Upper lobe of right lung (tissue), 1 donor: ENCODE data around the gene SYT13. TPM values are rescaled to one million over a fixed set of nuclear protein-coding genes. Genes with fewer than 3 reads are reported as not detected.

Experiments
- ATAC-seq: fragments of 200-7000 bp; cut with Tn5 transposase; one replicate; pipeline ENCODE4 v1.9.1; 2020; ENCODE audit warnings: mild to moderate bottlenecking, moderate library complexity
- DNase-seq: peaks from one replicate; pipeline ENCODE4 v3.0.0-alpha.2; 2020
- H3K27ac ChIP-seq: fragments of 200-600 bp; one replicate; pipeline ENCODE4 v1.8.0; 2022
- H3K27me3 ChIP-seq: fragments of 200-600 bp; one replicate; pipeline ENCODE4 v1.8.0; 2022; ENCODE audit warnings: mild to moderate bottlenecking
- H3K36me3 ChIP-seq: fragments of 200-600 bp; one replicate; pipeline ENCODE4 v1.8.0; 2022
- H3K4me1 ChIP-seq: fragments of 200-600 bp; one replicate; pipeline ENCODE4 v1.8.0; 2022
- H3K4me3 ChIP-seq: fragments of 200-600 bp; one replicate; pipeline ENCODE4 v1.8.0; 2022; ENCODE audit warnings: mild to moderate bottlenecking
- H3K9me3 ChIP-seq: fragments of 200-600 bp; one replicate; pipeline ENCODE4 v1.8.0; 2022
- intact Hi-C: fragments of 100-400 bp; cut with DNase I; formaldehyde crosslinking; loops from one replicate; pipeline ENCODE4 v1.11.0; 2022
- total RNA-seq: library from RNA; stranded (reverse); fragmentation: NEBNext Ultra II Directional; extraction: Animal tissue kit (Norgen Biotek cat#: 25700); gene quantifications from one replicate; pipeline ENCODE4 v1.2.1, GENCODE V29; 2021
- TF ChIP-seq, protein P1 (sequence below): fragments of 200-600 bp; IDR thresholded peaks from one replicate; pipeline ENCODE4 v1.8.0; 2022; ENCODE audit warnings: antibody characterized with exemption
- donor health status: DM: no; HTN: yes; CAD: no; lungs with severe emphysema.

The SYT13 gene
- total RNA-seq, 1 donor from 2014 or later = not detected

DNA sequence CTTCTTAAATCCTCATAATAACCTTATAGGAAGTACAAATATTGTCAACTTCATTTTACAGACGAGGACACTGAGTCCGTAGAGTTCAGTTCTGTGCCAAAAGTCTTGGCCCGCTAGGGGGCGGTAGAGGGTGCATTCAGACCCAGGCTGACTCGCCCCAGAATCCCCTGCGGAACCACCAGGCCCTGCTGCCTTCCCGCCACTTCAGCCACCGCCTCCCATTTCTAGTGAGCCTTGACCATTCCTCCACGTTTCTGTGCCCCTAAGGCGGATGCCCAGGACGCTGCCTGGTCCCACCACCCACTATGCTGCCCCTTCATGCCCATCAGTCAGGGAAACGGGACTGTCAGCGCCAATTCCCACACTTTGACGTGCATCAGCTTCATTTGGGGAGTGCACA is 19.1 kb downstream of the SYT13 start:
- intact Hi-C loops = no loop called here
- ATAC-seq = no peak

GRCh38 chr11:45266676-45267020 is 19.5 kb downstream of the SYT13 start:
- no peaks in the 10 kb centered on the region for H3K4me1 ChIP-seq
- no peaks in the 10 kb centered on the region for H3K9me3 ChIP-seq
- intact Hi-C loops = no loop called here
- no peak overlapping the region for H3K4me3 ChIP-seq
- no peaks in the 10 kb centered on the region for H3K36me3 ChIP-seq
- TF ChIP-seq, protein P1, sequence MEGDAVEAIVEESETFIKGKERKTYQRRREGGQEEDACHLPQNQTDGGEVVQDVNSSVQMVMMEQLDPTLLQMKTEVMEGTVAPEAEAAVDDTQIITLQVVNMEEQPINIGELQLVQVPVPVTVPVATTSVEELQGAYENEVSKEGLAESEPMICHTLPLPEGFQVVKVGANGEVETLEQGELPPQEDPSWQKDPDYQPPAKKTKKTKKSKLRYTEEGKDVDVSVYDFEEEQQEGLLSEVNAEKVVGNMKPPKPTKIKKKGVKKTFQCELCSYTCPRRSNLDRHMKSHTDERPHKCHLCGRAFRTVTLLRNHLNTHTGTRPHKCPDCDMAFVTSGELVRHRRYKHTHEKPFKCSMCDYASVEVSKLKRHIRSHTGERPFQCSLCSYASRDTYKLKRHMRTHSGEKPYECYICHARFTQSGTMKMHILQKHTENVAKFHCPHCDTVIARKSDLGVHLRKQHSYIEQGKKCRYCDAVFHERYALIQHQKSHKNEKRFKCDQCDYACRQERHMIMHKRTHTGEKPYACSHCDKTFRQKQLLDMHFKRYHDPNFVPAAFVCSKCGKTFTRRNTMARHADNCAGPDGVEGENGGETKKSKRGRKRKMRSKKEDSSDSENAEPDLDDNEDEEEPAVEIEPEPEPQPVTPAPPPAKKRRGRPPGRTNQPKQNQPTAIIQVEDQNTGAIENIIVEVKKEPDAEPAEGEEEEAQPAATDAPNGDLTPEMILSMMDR = no peak
- H3K27ac ChIP-seq = no peak overlapping the region
- ATAC-seq = no peak
- DNase-seq = no peak
- peaks cover 7% of the 10 kb centered on the region for H3K27me3 ChIP-seq

More for the DNA sequence above, 19.1 kb downstream of the SYT13 start:
- Histone ChIP-seq H3K9me3 (no peaks in the 10 kb centered on the region), H3K4me3 (no peak overlapping the region), H3K36me3 (no peaks in the 10 kb centered on the region), H3K27ac (no peak overlapping the region), H3K27me3 (peaks cover 7% of the 10 kb centered on the region), H3K4me1 (no peaks in the 10 kb centered on the region)
- TF ChIP-seq, protein P1 = peak; percentile 30
- no peak for DNase-seq

DNA sequence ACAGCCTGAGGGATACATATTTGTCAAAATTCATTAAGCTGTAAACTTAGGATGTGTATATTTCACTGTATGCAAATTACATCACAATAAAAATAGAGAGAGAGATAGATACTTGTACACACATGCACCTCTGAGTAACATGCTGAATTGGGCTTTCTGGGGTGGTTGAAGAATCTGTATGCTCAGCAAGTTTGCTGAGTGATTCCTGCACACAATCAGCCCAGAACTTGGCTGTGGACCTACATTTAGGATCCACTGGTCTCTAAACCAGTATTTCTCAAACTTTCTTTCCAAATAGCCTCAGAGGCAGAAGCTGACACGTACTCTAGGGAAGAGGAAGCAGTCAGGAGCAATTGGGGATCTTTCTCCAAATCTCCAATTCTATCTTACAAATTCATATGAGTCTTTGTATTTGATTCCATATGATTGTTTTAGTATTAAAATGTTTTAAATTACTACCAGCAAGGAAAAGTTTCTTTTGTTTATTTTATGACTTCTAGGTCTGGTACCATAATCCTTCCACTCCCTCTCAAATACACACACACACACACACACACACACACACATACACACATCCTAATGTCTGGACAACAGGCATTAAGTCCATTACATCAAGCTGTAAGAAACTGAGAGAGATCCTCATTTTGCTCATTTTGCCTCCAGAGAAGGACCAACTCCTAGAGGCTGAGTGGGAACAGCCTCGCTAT is 20.0 kb downstream of the SYT13 start:
- no peak for DNase-seq
- Histone ChIP-seq H3K9me3 (no peaks in the 10 kb centered on the region), H3K36me3 (no peaks in the 10 kb centered on the region), H3K27ac (no peak overlapping the region), H3K4me3 (no peak overlapping the region), H3K27me3 (peaks cover 9% of the 10 kb centered on the region), H3K4me1 (no peaks in the 10 kb centered on the region)
- TF ChIP-seq, protein P1 = no peak
- no peak for ATAC-seq
- intact Hi-C loops = no loop called here

DNA sequence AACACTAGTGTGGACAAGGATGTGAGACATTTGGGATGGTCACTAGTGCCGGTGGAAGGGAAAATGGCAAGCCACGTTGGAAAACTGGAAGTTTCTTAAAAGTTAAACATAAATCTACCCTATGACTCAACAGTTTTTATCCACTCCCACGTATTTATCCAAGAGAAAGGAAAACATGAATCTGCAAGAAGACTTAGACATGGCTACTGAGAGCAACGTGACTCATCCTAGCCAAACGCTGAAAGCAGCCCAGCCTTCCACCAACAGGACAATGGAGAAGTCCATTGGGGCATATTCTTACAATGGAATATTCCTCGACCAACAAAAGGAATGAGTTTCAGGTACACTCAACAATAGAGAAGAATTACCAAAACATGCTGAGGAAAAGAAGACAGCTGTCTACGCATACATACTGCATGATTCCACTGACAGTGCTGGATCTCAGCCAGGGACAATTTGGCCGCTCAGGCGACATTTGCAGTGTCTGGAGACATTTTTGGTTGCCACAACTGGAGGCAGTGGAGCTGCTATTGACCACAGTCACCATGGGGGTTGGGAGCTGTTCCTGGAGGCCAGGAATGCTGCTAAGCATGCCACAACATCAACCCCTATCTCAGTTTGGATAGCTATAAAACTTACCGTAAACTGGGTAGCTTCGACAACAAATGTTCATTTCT is 21.2 kb downstream of the SYT13 start:
- no peak for DNase-seq
- Histone ChIP-seq H3K4me1 (no peaks in the 10 kb centered on the region), H3K4me3 (no peak overlapping the region), H3K36me3 (no peaks in the 10 kb centered on the region), H3K27ac (no peak overlapping the region), H3K27me3 (peaks cover 14% of the 10 kb centered on the region), H3K9me3 (no peaks in the 10 kb centered on the region)
- TF ChIP-seq, protein P1 = no peak
- ATAC-seq = no peak
- intact Hi-C loops = no loop called here

DNA sequence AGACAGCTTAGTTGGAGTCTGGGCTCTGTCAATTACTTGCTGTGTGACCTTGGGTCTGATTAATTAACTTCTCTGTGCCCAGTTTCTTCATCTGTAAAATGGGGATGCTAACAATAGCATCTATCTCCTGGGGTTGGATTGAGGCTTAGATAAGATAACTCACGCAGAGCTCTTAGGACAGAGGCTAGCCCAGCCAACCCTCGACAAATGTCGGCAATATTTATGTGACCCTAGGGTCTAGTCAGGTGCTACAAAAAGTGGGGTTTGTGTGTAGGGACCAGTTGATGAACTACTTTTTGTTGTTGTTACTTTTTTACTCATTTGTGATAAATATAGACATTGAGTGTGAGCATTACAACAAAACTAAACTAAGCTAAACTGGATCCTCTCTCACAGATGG is 22.4 kb downstream of the SYT13 start:
- no peaks in the 10 kb centered on the region for H3K36me3 ChIP-seq
- TF ChIP-seq, protein P1 = no peak
- no peaks in the 10 kb centered on the region for H3K4me1 ChIP-seq
- no peak overlapping the region for H3K4me3 ChIP-seq
- peaks cover 12% of the 10 kb centered on the region for H3K27me3 ChIP-seq
- H3K27ac ChIP-seq = no peak overlapping the region
- no peak for ATAC-seq
- DNase-seq = no peak
- H3K9me3 ChIP-seq = no peaks in the 10 kb centered on the region
- intact Hi-C loops = no loop called here
